DMS53 treated with DMSO at 0.1 percent for 48 hours (cell line): ENCODE data around the gene PEX7.
"Not testable (repeated sequence)": the region's sequence is repeated elsewhere in the genome, so short reads cannot be mapped to it uniquely, and the experiment has no call there.

ENCODE experiments used
- DNase-seq: peaks from one replicate; lab custom pipeline; 2025; ENCODE audit not compliant: unreplicated experiment; lab: John Stamatoyannopoulos, UW

Gene PEX7

GRCh38 chr6:136840276-136841001, 18.0 kb downstream of the PEX7 start:
- DNase-seq, result no peak

DNA sequence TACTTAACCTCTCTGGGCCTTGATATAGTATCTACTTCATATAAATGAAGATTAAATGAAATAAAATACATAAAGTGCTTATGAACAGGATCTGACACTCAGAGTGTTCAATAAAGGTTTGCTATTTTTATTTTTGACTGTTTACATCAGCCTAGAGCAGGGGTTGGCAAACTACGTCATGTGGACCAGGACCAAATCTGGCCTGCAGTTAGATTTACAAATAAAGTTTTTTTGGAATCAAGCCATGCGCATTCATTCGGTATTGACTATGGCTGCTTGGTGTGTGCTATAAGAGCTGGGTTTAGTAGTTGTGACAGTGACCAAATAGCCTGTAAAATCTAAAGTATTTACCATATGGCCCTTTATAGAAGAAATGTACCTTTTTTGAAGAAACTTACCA, 20.8 kb downstream of the PEX7 start:
- DNase-seq, result no peak

GRCh38 chr6:136846046-136846445, 23.7 kb downstream of the PEX7 start:
- peak; percentile 39 for DNase-seq

DNA sequence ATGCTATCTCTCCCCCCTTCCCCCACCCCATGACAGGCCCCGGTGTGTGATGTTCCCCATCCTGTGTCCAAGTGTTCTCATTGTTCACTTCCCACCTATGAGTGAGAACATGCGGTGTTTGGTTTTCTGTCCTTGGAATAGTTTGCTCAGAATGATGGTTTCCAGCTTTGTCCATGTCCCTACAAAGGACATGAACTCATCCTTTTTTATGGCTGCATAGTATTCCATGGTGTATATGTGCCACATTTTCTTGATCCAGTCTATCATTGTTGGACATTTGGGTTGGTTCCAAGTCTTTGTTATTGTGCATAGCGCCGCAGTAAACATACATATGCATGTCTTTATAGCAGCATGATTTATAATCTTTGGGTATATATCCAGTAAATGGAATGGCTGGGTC, 24.1 kb downstream of the PEX7 start:
- DNase-seq, result not testable (repeated sequence)

- not testable (repeated sequence) for DNase-seq
These were observed 27.7 kb downstream of the PEX7 start for GRCh38 chr6:136849979-136850563.

- no peak for DNase-seq
These were observed 37.0 kb downstream of the PEX7 start for GRCh38 chr6:136859430-136859829.

- DNase-seq, result no peak
These were observed 37.7 kb downstream of the PEX7 start for GRCh38 chr6:136860043-136860442.

DNA sequence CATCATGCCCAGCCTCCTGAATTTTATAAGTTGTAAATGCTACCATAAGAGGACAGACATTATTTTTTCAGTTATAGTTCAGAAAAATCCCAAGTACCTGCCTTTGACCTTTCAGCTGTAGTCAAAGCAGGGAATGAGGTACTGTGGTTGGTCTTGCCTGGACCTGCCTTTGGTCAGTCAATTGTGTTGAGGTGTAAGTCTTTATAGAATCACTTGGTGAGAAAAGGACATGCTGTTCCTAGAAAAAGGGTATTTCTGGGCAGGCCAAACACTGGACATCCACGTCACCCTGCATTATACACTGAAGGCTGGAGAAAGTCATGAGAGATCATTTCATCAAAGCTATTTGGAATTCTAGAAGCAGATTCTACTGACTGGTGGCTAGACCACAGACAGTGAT, 40.3 kb downstream of the PEX7 start:
- DNase-seq, result no peak

DNA sequence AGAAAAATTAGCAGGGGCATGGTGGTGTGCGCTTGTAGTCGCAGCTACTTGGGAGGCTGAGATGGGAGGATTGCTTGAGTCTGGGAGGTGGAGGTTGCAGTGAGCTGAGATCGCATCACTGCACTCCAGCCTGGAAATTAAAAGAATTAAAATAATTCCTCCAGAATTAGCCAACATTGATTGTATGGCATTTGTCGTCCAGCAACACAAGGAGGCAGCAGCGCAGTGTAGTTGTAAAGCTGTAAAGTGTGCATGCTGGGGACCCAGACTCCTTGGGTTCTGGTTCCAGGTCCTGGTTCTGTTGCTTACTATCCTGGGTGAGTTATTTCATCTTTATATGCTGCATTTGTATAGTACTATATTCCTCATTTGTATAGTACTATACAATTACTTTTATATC, 41.4 kb downstream of the PEX7 start:
- DNase-seq, result no peak

DNA sequence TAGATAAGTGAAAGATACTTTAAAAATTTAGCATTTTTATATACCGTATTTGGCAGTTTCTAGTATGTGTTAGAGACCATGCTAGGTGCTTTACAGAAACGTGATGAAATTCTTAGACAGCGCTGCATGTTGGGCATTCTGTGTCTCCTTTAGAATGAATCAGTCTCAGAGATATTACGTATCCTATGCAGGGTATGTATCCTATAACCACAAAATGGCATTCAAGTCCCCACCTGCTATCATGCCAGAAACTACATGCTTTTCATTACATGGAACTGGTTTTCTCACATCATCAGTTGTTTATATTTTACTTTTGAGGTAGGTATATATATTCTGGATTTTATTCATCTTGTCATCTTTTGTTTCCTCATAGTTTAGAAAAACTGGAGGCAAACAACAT, 42.3 kb downstream of the PEX7 start:
- DNase-seq, result no peak

- DNase-seq, result no peak
These were observed 44.6 kb downstream of the PEX7 start for GRCh38 chr6:136866872-136867416.

DNA sequence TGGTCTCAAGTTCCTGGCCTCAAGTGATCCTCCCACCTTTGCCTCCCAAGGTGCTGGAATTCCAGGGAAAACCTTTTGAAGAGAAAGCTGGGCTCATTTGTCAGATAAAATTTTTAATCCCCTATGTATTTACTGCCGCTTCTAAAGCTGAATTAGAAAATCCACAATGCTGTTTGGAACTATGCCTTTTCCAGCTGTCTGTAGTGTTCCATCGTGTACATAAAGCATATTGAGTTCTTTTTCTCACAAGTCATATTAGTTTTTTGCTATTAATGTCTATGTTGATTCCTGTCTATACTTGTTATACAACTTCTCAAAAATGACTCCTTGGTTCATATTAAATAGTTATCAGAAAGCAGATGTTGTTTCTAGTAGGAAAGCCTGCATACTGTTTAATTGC, 47.1 kb downstream of the PEX7 start:
- DNase-seq, result no peak

DNA sequence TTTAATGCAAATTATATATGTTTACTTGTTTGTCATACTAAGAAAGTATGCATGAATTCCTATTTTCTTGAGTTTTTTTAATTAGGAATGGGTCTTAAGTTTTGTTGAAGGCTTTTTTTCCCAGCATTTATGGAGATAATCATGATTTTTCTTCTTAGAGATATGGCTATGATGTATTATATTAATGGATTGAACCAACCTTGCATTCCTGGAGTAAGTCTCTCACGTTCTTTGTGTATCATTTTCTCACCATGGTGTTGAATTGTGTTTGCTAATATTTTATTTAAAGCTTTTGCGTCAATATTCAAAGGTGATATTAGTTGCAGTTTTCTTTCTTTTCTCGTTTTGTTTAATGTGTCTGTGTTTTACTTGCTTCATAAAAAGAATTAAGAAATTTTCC, 51.4 kb downstream of the PEX7 start:
- no peak for DNase-seq

DNA sequence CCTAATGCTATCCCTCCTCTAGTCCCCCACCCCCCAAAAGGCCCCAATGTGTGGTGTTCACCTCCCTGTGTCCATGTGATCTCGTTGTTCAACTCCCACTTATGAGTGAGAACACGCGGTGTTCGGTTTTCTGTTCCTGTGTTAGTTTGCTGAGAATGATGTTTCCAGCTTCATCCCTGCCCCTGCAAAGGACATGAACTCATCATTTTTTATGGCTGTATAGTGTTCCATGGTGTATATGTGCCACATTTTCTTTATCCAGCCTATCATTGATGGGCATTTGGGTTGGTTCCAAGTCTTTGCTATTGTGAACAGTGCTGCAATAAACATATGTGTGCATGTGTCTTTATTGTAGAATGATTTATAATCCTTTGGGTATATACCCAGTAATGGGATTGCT, 54.1 kb downstream of the PEX7 start:
- DNase-seq, result not testable (repeated sequence)

GRCh38 chr6:136880748-136881460, 58.5 kb downstream of the PEX7 start:
- DNase-seq, result no peak

GRCh38 chr6:136886091-136886490, 63.7 kb downstream of the PEX7 start:
- DNase-seq, result peak; percentile 72

GRCh38 chr6:136887953-136888352, 65.6 kb downstream of the PEX7 start:
- peak; percentile 33 for DNase-seq

- peak; percentile 69 for DNase-seq
These were observed 67.1 kb downstream of the PEX7 start for GRCh38 chr6:136889271-136890193.

- no peak for DNase-seq
These were observed 67.9 kb downstream of the PEX7 start for GRCh38 chr6:136890194-136890839.

- DNase-seq, result no peak
These were observed 68.6 kb downstream of the PEX7 start for GRCh38 chr6:136890986-136891385.
